ENCODE data around the gene ALK. TPM values are rescaled to one million over a fixed set of nuclear protein-coding genes. Genes with fewer than 3 reads are reported as not detected.

ALK gene
- total RNA-seq, 1 donor from 2014 or later: 0.52 TPM

DNA sequence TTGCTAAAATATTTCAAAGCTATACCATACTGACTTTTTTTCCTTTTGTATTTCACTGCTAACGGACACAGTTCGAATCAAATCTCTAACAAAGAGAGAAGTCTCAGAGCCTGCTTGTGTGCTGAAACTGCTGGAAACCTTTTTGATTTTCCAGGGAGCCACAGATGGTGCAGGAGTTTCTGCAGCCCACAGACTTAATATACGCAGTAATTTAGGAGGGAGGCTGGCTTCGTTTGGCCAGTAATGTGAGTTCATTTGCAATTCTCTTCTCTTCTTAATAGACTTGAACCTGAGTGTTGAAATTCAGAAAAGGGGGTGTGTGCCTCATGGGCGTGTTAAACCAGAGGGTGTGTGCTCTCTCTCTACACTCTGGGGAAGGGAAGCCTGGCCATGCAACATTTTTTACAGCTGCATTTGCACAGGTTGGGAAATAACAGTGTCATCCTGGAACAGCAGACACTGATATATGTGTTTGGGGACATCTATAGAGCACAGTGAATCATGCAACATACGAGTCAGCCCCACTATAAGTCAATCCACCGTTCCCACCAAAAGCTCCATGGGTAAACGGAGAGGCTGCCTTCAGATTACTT, 473.2 kb downstream of the ALK start:
- no peak overlapping the region for H3K9ac ChIP-seq (ENCODE audit: low read depth in 1 of 3, low read length in 3 of 3)
- no peak overlapping the region for H3K4me3 ChIP-seq (ENCODE audit: low read length in 3 of 3)
- H3K27ac ChIP-seq (ENCODE audit: low read depth, low read length): no peak overlapping the region

DNA sequence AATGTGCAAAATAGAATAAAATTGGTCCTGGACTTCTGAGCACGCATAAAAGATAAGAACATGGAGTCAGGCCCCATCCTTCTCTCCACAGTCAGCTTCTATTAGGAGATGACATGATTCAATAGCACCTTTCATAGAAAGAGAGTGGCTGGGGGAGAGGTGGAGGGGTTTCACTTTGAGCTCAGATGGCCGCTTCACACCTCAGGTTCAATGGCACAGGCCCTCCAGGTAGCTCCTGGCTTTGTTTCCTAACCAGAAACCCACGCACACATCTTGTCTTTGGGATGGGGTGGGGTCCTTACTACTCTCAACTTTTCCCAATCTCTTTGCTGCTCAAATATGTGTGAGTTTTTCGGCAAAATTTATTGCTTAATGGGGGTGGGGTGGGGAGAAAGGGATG, 473.9 kb downstream of the ALK start:
- no peaks in the 10 kb centered on the region for H3K36me3 ChIP-seq (ENCODE audit: control insufficient read depth in 3 of 3, insufficient read depth in 3 of 3, low read length in 3 of 3)
- no peak overlapping the region for H3K9ac ChIP-seq (ENCODE audit: low read depth in 1 of 3, low read length in 3 of 3)
- no peak overlapping the region for H3K27ac ChIP-seq (ENCODE audit: low read depth, low read length)
- no peaks in the 10 kb centered on the region for H3K4me1 ChIP-seq (ENCODE audit: control insufficient read depth in 3 of 3, insufficient read depth in 3 of 3, low read length in 3 of 3)
- H3K4me3 ChIP-seq (ENCODE audit: low read length in 3 of 3): no peak overlapping the region
- H3K27me3 ChIP-seq (ENCODE audit: control insufficient read depth in 3 of 3, insufficient read depth in 3 of 3, low read length in 3 of 3): peaks cover 0 to 3% (median 0%) of the 10 kb centered on the region in 3 donors
- no peaks in the 10 kb centered on the region for H3K9me3 ChIP-seq (ENCODE audit: control insufficient read depth in 3 of 3, low read length in 3 of 3)

More for the DNA sequence above, 473.2 kb downstream of the ALK start:
- H3K4me1 ChIP-seq (ENCODE audit: control insufficient read depth in 3 of 3, insufficient read depth in 3 of 3, low read length in 3 of 3): no peaks in the 10 kb centered on the region
- H3K36me3 ChIP-seq (ENCODE audit: control insufficient read depth in 3 of 3, insufficient read depth in 3 of 3, low read length in 3 of 3): no peaks in the 10 kb centered on the region
- H3K27me3 ChIP-seq (ENCODE audit: control insufficient read depth in 3 of 3, insufficient read depth in 3 of 3, low read length in 3 of 3): peaks cover 0 to 3% (median 0%) of the 10 kb centered on the region in 3 donors
- H3K9me3 ChIP-seq (ENCODE audit: control insufficient read depth in 3 of 3, low read length in 3 of 3): no peaks in the 10 kb centered on the region

- H3K9ac ChIP-seq (ENCODE audit: low read depth in 1 of 3, low read length in 3 of 3): no peak overlapping the region
- H3K4me1 ChIP-seq (ENCODE audit: control insufficient read depth in 3 of 3, insufficient read depth in 3 of 3, low read length in 3 of 3): no peaks in the 10 kb centered on the region
- peaks cover 0 to 3% (median 0%) of the 10 kb centered on the region in 3 donors for H3K27me3 ChIP-seq (ENCODE audit: control insufficient read depth in 3 of 3, insufficient read depth in 3 of 3, low read length in 3 of 3)
- no peak overlapping the region for H3K27ac ChIP-seq (ENCODE audit: low read depth, low read length)
- no peaks in the 10 kb centered on the region for H3K9me3 ChIP-seq (ENCODE audit: control insufficient read depth in 3 of 3, low read length in 3 of 3)
- no peaks in the 10 kb centered on the region for H3K36me3 ChIP-seq (ENCODE audit: control insufficient read depth in 3 of 3, insufficient read depth in 3 of 3, low read length in 3 of 3)
- H3K4me3 ChIP-seq (ENCODE audit: low read length in 3 of 3): no peak overlapping the region
Observed at GRCh38 chr2:29446847-29447246, 474.5 kb downstream of the ALK start.

DNA sequence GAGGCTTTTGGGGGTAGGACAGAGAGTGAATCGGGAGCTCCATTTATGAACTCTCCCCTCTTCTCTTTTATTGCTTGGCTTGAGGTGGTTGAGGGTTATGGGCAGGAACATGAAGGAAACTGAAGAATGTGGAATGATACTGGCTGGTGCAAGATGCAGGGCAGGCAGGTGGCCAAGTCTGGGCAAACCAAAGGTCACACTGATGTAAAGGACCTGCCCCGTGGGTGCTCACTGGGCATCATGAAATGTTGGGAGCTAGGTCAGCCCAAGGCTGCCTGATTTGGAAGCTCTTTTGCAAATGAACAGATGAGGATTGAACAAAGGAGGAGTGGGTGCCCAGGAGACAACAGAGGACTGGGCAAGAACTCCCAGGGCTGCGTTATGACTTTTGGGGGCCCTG, 477.2 kb downstream of the ALK start:
- Histone ChIP-seq H3K9ac (ENCODE audit: low read depth in 1 of 3, low read length in 3 of 3) (no peak overlapping the region), H3K36me3 (ENCODE audit: control insufficient read depth in 3 of 3, insufficient read depth in 3 of 3, low read length in 3 of 3) (no peaks in the 10 kb centered on the region), H3K27ac (ENCODE audit: low read depth, low read length) (no peak overlapping the region), H3K4me3 (ENCODE audit: low read length in 3 of 3) (no peak overlapping the region), H3K27me3 (ENCODE audit: control insufficient read depth in 3 of 3, insufficient read depth in 3 of 3, low read length in 3 of 3) (peaks cover 0 to 3% (median 0%) of the 10 kb centered on the region in 3 donors), H3K9me3 (ENCODE audit: control insufficient read depth in 3 of 3, low read length in 3 of 3) (no peaks in the 10 kb centered on the region), H3K4me1 (ENCODE audit: control insufficient read depth in 3 of 3, insufficient read depth in 3 of 3, low read length in 3 of 3) (no peaks in the 10 kb centered on the region)

DNA sequence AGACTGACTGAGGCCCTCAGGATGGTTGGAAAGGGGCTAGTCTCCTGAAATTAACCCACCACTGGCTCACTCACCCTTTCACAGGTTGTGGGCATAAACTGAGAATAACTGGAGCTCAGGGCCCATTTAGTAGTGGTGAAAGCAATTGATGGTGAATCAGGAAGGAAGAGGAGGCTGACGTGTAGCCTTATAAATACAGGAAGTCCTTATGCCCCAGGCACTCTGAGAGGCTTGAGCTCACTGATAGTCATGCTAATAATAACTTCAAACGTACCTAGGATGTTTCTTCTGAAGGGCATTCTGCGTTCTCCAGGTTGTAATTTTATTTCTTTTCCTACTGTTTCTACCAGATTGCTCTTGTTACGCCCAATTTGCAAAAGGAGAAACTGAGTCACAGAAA, 477.8 kb downstream of the ALK start:
- Histone ChIP-seq H3K27me3 (ENCODE audit: control insufficient read depth in 3 of 3, insufficient read depth in 3 of 3, low read length in 3 of 3) (peaks cover 0 to 3% (median 0%) of the 10 kb centered on the region in 3 donors), H3K36me3 (ENCODE audit: control insufficient read depth in 3 of 3, insufficient read depth in 3 of 3, low read length in 3 of 3) (no peaks in the 10 kb centered on the region), H3K4me1 (ENCODE audit: control insufficient read depth in 3 of 3, insufficient read depth in 3 of 3, low read length in 3 of 3) (no peaks in the 10 kb centered on the region), H3K27ac (ENCODE audit: low read depth, low read length) (no peak overlapping the region), H3K9ac (ENCODE audit: low read depth in 1 of 3, low read length in 3 of 3) (no peak overlapping the region), H3K4me3 (ENCODE audit: low read length in 3 of 3) (no peak overlapping the region), H3K9me3 (ENCODE audit: control insufficient read depth in 3 of 3, low read length in 3 of 3) (no peaks in the 10 kb centered on the region)

GRCh38 chr2:29443151-29443550, 478.2 kb downstream of the ALK start:
- Histone ChIP-seq H3K27ac (ENCODE audit: low read depth, low read length) (no peak overlapping the region), H3K4me3 (ENCODE audit: low read length in 3 of 3) (no peak overlapping the region), H3K4me1 (ENCODE audit: control insufficient read depth in 3 of 3, insufficient read depth in 3 of 3, low read length in 3 of 3) (no peaks in the 10 kb centered on the region), H3K9ac (ENCODE audit: low read depth in 1 of 3, low read length in 3 of 3) (no peak overlapping the region), H3K27me3 (ENCODE audit: control insufficient read depth in 3 of 3, insufficient read depth in 3 of 3, low read length in 3 of 3) (peaks cover 0 to 3% (median 0%) of the 10 kb centered on the region in 3 donors), H3K36me3 (ENCODE audit: control insufficient read depth in 3 of 3, insufficient read depth in 3 of 3, low read length in 3 of 3) (no peaks in the 10 kb centered on the region), H3K9me3 (ENCODE audit: control insufficient read depth in 3 of 3, low read length in 3 of 3) (no peaks in the 10 kb centered on the region)

DNA sequence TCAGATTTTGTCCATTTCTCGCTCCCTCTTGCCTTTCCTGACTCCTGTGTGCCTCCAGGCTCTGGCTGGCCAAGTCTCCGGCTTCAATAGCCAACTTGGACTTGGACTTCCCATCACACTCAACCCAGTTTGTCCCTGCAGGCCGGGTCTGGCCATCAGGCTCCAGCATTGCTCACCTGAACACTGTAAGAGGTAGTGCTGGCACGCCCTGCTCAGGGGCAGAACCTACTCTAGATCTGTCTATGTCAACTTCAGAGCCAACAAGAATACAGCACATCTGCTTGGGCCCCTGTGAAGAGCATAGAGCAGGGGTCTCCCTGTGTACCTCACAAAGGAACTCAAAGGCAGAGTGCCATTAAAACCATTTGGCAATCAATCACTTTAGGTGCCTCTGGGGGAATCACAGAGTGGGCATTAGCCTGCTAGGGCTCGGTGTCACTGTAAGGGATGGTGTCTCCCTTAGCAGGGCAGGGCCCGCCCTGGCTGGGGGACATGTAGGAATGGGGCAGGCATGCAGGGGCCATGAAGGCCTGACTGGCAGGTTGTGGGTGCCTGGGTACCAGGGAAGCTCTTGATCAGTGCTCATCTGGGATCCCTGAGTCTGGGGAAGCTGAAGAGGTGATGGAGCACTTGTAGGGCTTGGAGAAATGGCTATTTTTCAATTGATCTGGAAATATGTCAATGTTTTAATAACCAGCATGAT, 480.3 kb downstream of the ALK start:
- H3K9ac ChIP-seq (ENCODE audit: low read depth in 1 of 3, low read length in 3 of 3): no peak overlapping the region
- no peaks in the 10 kb centered on the region for H3K36me3 ChIP-seq (ENCODE audit: control insufficient read depth in 3 of 3, insufficient read depth in 3 of 3, low read length in 3 of 3)
- H3K27ac ChIP-seq (ENCODE audit: low read depth, low read length): no peak overlapping the region
- no peaks in the 10 kb centered on the region for H3K27me3 ChIP-seq (ENCODE audit: control insufficient read depth in 3 of 3, insufficient read depth in 3 of 3, low read length in 3 of 3)
- H3K4me1 ChIP-seq (ENCODE audit: control insufficient read depth in 3 of 3, insufficient read depth in 3 of 3, low read length in 3 of 3): no peaks in the 10 kb centered on the region
- H3K9me3 ChIP-seq (ENCODE audit: control insufficient read depth in 3 of 3, low read length in 3 of 3): no peaks in the 10 kb centered on the region
- no peak overlapping the region for H3K4me3 ChIP-seq (ENCODE audit: low read length in 3 of 3)

GRCh38 chr2:29433920-29434319, 487.5 kb downstream of the ALK start:
- Histone ChIP-seq H3K27ac (ENCODE audit: low read depth, low read length) (no peak overlapping the region), H3K4me3 (ENCODE audit: low read length in 3 of 3) (no peak overlapping the region), H3K36me3 (ENCODE audit: control insufficient read depth in 3 of 3, insufficient read depth in 3 of 3, low read length in 3 of 3) (no peaks in the 10 kb centered on the region), H3K9ac (ENCODE audit: low read depth in 1 of 3, low read length in 3 of 3) (no peak overlapping the region), H3K27me3 (ENCODE audit: control insufficient read depth in 3 of 3, insufficient read depth in 3 of 3, low read length in 3 of 3) (no peaks in the 10 kb centered on the region), H3K4me1 (ENCODE audit: control insufficient read depth in 3 of 3, insufficient read depth in 3 of 3, low read length in 3 of 3) (no peaks in the 10 kb centered on the region), H3K9me3 (ENCODE audit: control insufficient read depth in 3 of 3, low read length in 3 of 3) (no peaks in the 10 kb centered on the region)

DNA sequence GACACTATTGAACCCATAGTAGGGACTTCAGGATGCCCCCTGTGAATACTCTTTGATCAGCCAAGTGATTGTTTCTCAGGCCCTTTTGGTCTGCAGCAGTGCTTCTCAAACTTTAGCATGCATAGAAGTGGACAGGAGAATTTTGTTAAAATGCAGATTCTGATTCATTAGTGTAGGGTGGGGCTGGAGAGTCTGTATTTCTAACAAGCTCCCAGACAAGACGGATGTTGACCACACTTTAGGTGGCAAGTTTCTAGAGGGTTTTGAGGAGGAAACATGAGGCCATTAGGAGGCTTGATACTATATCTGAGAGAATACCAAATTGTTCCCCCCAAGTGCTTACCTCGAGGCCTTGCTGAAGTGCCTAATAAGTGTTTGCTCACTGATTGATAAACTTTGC, 488.3 kb downstream of the ALK start:
- Histone ChIP-seq H3K36me3 (ENCODE audit: control insufficient read depth in 3 of 3, insufficient read depth in 3 of 3, low read length in 3 of 3) (no peaks in the 10 kb centered on the region), H3K4me3 (ENCODE audit: low read length in 3 of 3) (no peak overlapping the region), H3K27ac (ENCODE audit: low read depth, low read length) (no peak overlapping the region), H3K9me3 (ENCODE audit: control insufficient read depth in 3 of 3, low read length in 3 of 3) (no peaks in the 10 kb centered on the region), H3K4me1 (ENCODE audit: control insufficient read depth in 3 of 3, insufficient read depth in 3 of 3, low read length in 3 of 3) (no peaks in the 10 kb centered on the region), H3K9ac (ENCODE audit: low read depth in 1 of 3, low read length in 3 of 3) (no peak overlapping the region), H3K27me3 (ENCODE audit: control insufficient read depth in 3 of 3, insufficient read depth in 3 of 3, low read length in 3 of 3) (no peaks in the 10 kb centered on the region)

- Histone ChIP-seq H3K27ac (ENCODE audit: low read depth, low read length) (no peak overlapping the region), H3K9me3 (ENCODE audit: control insufficient read depth in 3 of 3, low read length in 3 of 3) (no peaks in the 10 kb centered on the region), H3K9ac (ENCODE audit: low read depth in 1 of 3, low read length in 3 of 3) (no peak overlapping the region), H3K4me1 (ENCODE audit: control insufficient read depth in 3 of 3, insufficient read depth in 3 of 3, low read length in 3 of 3) (no peaks in the 10 kb centered on the region), H3K27me3 (ENCODE audit: control insufficient read depth in 3 of 3, insufficient read depth in 3 of 3, low read length in 3 of 3) (no peaks in the 10 kb centered on the region), H3K36me3 (ENCODE audit: control insufficient read depth in 3 of 3, insufficient read depth in 3 of 3, low read length in 3 of 3) (no peaks in the 10 kb centered on the region), H3K4me3 (ENCODE audit: low read length in 3 of 3) (no peak overlapping the region)
Observed at GRCh38 chr2:29431485-29431884, 489.9 kb downstream of the ALK start.

Measured in skeletal muscle tissue (tissue), 4 donors.